B cell (primary cell): ENCODE measurements around the gene NSFL1C. TPM values are rescaled to one million over a fixed set of nuclear protein-coding genes. Genes with fewer than 3 reads are reported as not detected.
A peak's percentile ranks its signal among the peaks of the same experiment; 100 is the strongest.

Experiments used
- ATAC-seq: fragments of 200-7000 bp; cut with Tn5 transposase; one replicate; pipeline ENCODE4 v1.10.0; 2021; ENCODE audit warnings: low read depth, mild to moderate bottlenecking, moderate number of reproducible peaks, moderate library complexity
- CTCF ChIA-PET: fragments of 350-600 bp; sonication (Branson Sonifier 250); formaldehyde crosslinking; loops from one replicate; lab custom pipeline; 2021; ENCODE audit warnings: antibody characterized with exemption, inconsistent platforms; lab: Charles Lee
- POLR2A ChIA-PET: fragments of 350-600 bp; sonication (Branson Sonifier 250); formaldehyde crosslinking; loops from one replicate; lab custom pipeline; 2021; ENCODE audit warnings: antibody characterized with exemption; lab: Charles Lee
- DNase-seq: peaks from one replicate; pipeline ENCODE4 v3.0.0; 2013
- H2AFZ ChIP-seq: 2 replicates; pipeline ENCODE4 v1.6.1; 2012; ENCODE audit warnings: mild to moderate bottlenecking, low read depth, low read length; ENCODE audit not compliant: insufficient read depth, poor library complexity, severe bottlenecking
- H3K27ac ChIP-seq, 2 donors: 1 replicate in 1 of 2; 2 replicates in 1 of 2; pipeline ENCODE4 v1.5.1; 2012 to 2013; ENCODE audit warnings: low read length in 2 of 2, mild to moderate bottlenecking in 2 of 2, moderate library complexity in 1 of 2
- H3K27me3 ChIP-seq, 4 experiments: fragments of 200-600 bp in 1 of 4; sonication (generic) in 1 of 4; replicated peaks in 1 of 4; 1 replicate in 2 of 4; 2 replicates in 2 of 4; pipeline versions ENCODE4 v1.6.1 to v1.7.0; 2013 to 2016; ENCODE audit warnings: low read length in 3 of 4, mild to moderate bottlenecking in 2 of 4, mixed read lengths in 1 of 4, moderate library complexity in 1 of 4; ENCODE audit not compliant: insufficient read depth in 4 of 4, control insufficient read depth in 3 of 4; ENCODE audit errors: control extremely low read depth in 1 of 4
- H3K36me3 ChIP-seq, 2 experiments: replicated peaks in 1 of 2; 1 replicate in 1 of 2; 2 replicates in 1 of 2; pipeline versions ENCODE4 v1.6.1 to v1.7.1; 2013; ENCODE audit warnings: low read length in 1 of 2; ENCODE audit not compliant: insufficient read depth in 2 of 2, control insufficient read depth in 1 of 2; ENCODE audit errors: control extremely low read depth in 1 of 2, extremely low read depth in 1 of 2
- H3K4me1 ChIP-seq, 2 donors: fragments of 200-600 bp in 1 of 2; sonication (generic) in 1 of 2; 1 replicate in 1 of 2; 2 replicates in 1 of 2; pipeline versions ENCODE4 v1.5.1 to v1.6.1; 2013 to 2017; ENCODE audit warnings: low read length in 2 of 2; ENCODE audit not compliant: control insufficient read depth in 2 of 2, insufficient read depth in 2 of 2
- H3K4me2 ChIP-seq: replicated peaks from 2 replicates; pipeline ENCODE3; 2012; ENCODE audit warnings: mild to moderate bottlenecking, low read depth, low read length; ENCODE audit not compliant: poor library complexity, severe bottlenecking
- H3K4me3 ChIP-seq, 5 experiments: fragments of 200-600 bp in 1 of 5; sonication (generic) in 1 of 5; 1 replicate in 3 of 5; 2 replicates in 2 of 5; pipeline versions ENCODE4 v1.5.1 to v1.7.0; 2011 to 2016; ENCODE audit warnings: low read length in 4 of 5, mild to moderate bottlenecking in 4 of 5, low read depth in 2 of 5, control low read depth in 1 of 5, moderate library complexity in 1 of 5; ENCODE audit not compliant: insufficient read depth in 1 of 5; ENCODE audit errors: control extremely low read depth in 1 of 5, extremely low read depth in 1 of 5
- H3K79me2 ChIP-seq: fragments of 200-600 bp; sonication (generic); one replicate; pipeline ENCODE4 v1.6.0; 2016; ENCODE audit warnings: low read length; ENCODE audit not compliant: control insufficient read depth, insufficient read depth
- H3K9ac ChIP-seq: fragments of 200-600 bp; sonication (generic); 2 replicates; pipeline ENCODE4 v1.6.1; 2017; ENCODE audit warnings: mild to moderate bottlenecking, low read length, moderate library complexity
- H3K9me3 ChIP-seq, 3 donors: one replicate each; pipeline versions ENCODE4 v1.6.1 to v1.7.1; 2013; ENCODE audit warnings: low read length in 2 of 3; ENCODE audit not compliant: control insufficient read depth in 2 of 3, insufficient read depth in 1 of 3; ENCODE audit errors: control extremely low read depth in 1 of 3
- H4K20me1 ChIP-seq: 2 replicates; pipeline ENCODE4 v1.6.0; 2012; ENCODE audit warnings: mild to moderate bottlenecking, low read length; ENCODE audit not compliant: insufficient read depth, control insufficient read depth, poor library complexity, severe bottlenecking
- H3K27ac Mint-ChIP-seq: one replicate; pipeline ENCODE4 v1.8.0; 2021; ENCODE audit warnings: mixed read lengths
- H3K27me3 Mint-ChIP-seq: one replicate; pipeline ENCODE4 v1.8.0; 2021; ENCODE audit warnings: mixed read lengths
- H3K4me1 Mint-ChIP-seq: one replicate; pipeline ENCODE4 v1.8.0; 2021; ENCODE audit warnings: mixed read lengths
- H3K4me3 Mint-ChIP-seq: one replicate; pipeline ENCODE4 v1.8.0; 2021; ENCODE audit warnings: mixed read lengths
- H3K9me3 Mint-ChIP-seq: one replicate; pipeline ENCODE4 v1.8.0; 2022; ENCODE audit warnings: mixed read lengths; ENCODE audit not compliant: insufficient read depth
- EZH2 ChIP-seq: IDR thresholded peaks from 2 replicates; pipeline ENCODE4 v1.6.1; 2012; ENCODE audit warnings: borderline replicate concordance, low read depth, mild to moderate bottlenecking, moderate library complexity, low read length; ENCODE audit not compliant: insufficient read depth, poor library complexity, severe bottlenecking
- WGBS: methylation state at CpG from one replicate; pipeline ENCODE4 v1.1.5; 2013; ENCODE audit warnings: missing lambda C conversion rate; ENCODE audit not compliant: insufficient coverage; 5-methylcytosine and 5-hydroxymethylcytosine counted together
- intact Hi-C: fragments of 100-400 bp; cut with micrococcal nuclease; formaldehyde crosslinking; loops from one replicate; pipeline ENCODE4 v1.10.0; 2022
- polyA plus RNA-seq: library from polyadenylated mRNA; depleted of rRNA; stranded (reverse); fragments of >200 nt; gene quantifications from 2 replicates; pipeline ENCODE4 v1.2.3, GENCODE V29; 2012
- total RNA-seq, 2 donors: library from RNA; stranded (reverse); fragments of 120-200 nt in 1 of 2; gene quantifications; 1 replicate in 1 of 2; 2 replicates in 1 of 2; pipeline versions ENCODE4 v1.2.3 to v1.2.4, GENCODE V29; 2013 to 2022
- TF ChIP-seq, protein P1 (sequence below): fragments of 200-600 bp; IDR thresholded peaks from one replicate; pipeline ENCODE4 v1.8.0; 2022; ENCODE audit warnings: antibody characterized with exemption, mild to moderate bottlenecking

Gene NSFL1C
- total and polyA plus RNA-seq, 2 donors (not counting 1 experiment from before 2014, with no cell fraction given): 24.1 to 80.3 TPM

DNA sequence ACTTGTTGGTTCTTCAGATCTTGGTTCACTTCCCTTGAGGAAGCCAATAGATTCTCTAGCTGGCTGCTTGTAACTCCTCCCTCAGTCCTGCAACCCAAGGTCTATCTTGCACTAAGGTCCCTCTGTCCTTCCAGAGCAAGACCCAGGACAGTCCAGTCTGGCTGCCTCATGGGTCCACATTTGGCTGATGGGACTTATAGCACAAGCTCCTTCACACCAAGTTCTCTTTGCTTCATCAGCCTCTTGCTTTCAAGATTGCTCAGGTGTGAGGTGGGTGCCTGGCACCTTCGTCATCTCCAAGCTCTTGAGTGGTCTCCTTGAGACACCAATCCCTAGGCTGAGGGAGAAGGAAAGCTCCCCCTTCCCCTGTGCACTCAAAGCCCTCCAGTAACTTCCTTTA lies 28.3 kb downstream of the NSFL1C start:
- TF ChIP-seq, protein P1, sequence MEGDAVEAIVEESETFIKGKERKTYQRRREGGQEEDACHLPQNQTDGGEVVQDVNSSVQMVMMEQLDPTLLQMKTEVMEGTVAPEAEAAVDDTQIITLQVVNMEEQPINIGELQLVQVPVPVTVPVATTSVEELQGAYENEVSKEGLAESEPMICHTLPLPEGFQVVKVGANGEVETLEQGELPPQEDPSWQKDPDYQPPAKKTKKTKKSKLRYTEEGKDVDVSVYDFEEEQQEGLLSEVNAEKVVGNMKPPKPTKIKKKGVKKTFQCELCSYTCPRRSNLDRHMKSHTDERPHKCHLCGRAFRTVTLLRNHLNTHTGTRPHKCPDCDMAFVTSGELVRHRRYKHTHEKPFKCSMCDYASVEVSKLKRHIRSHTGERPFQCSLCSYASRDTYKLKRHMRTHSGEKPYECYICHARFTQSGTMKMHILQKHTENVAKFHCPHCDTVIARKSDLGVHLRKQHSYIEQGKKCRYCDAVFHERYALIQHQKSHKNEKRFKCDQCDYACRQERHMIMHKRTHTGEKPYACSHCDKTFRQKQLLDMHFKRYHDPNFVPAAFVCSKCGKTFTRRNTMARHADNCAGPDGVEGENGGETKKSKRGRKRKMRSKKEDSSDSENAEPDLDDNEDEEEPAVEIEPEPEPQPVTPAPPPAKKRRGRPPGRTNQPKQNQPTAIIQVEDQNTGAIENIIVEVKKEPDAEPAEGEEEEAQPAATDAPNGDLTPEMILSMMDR: no peak
- no peak for TF ChIP-seq EZH2
- Mint-ChIP-seq H3K9me3 (no peaks in the 10 kb centered on the region), H3K27me3 (no peaks in the 10 kb centered on the region), H3K4me3 (no peak overlapping the region), H3K4me1 (peaks cover 31% of the 10 kb centered on the region), H3K27ac (no peak overlapping the region)
- H3K4me3 ChIP-seq: no peak overlapping the region
- no peaks in the 10 kb centered on the region for H3K79me2 ChIP-seq
- peaks cover 20 to 23% of the 10 kb centered on the region in 2 donors for H3K4me1 ChIP-seq
- no CpG with 5 or more reads among the region's 1 CpG for WGBS
- no peak overlapping the region for H3K27ac ChIP-seq
- no peaks in the 10 kb centered on the region for H4K20me1 ChIP-seq
- no peaks in the 10 kb centered on the region for H3K9me3 ChIP-seq
- no peak for DNase-seq
- intact Hi-C loops: loop anchor here (5.0 kb wide), 1 partner anchor 61 kb away; no protein-coding TSS in a partner anchor
- no peak overlapping the region for H3K4me2 ChIP-seq
- no peak overlapping the region for H3K9ac ChIP-seq
- CTCF ChIA-PET: interaction anchor here (0.7 to 7.2 kb wide), 24 partner anchors 10 to 330 kb away, joined by 3 to 74 read pairs (median 6); partner anchors contain the start of genes FKBP1A and NSFL1C
- POLR2A ChIA-PET: no interaction called here
- no peaks in the 10 kb centered on the region for H3K27me3 ChIP-seq
- no peak overlapping the region for H2AFZ ChIP-seq
- no peak for ATAC-seq
- peaks cover 0 to 25% of the 10 kb centered on the region in 2 experiments for H3K36me3 ChIP-seq

DNA sequence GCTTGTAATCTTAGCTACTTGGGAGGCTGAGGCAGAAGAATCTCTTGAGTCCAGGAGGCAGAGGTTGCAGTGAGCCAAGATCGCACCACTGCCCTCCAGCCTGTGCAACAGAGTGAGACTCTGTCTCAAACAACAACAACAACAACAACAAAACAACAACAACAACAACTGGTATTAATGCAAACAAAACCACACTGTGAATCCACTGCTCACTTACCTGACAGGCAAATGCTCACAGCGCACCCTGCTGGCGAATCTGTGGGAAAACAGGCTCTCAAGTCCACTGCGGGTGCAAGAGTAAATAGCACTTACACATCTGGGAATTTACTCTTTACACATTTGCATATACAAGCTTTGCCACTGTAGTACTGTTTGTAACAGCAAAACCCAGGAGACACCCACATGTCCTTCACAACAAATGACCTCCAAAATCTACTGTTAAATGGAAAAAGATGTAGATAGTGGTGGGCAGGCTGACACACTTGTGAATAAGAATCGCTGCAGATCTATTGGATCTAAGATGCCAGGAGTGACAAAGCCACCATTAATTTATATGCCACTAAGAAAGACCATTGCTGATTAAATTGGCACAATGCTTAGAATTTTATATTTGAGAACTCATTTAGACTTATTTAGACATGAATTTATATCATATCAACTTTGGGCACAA lies 29.3 kb downstream of the NSFL1C start:
- 24% methylated on average over 4 of the region's 5 CpGs for WGBS
- TF ChIP-seq, protein P1: peak; percentile 89
- TF ChIP-seq EZH2: no peak
- Histone ChIP-seq H3K27me3 (no peaks in the 10 kb centered on the region), H4K20me1 (no peaks in the 10 kb centered on the region), H3K9me3 (no peaks in the 10 kb centered on the region), H3K79me2 (no peaks in the 10 kb centered on the region), H2AFZ (no peak overlapping the region), H3K36me3 (peaks cover 0 to 17% of the 10 kb centered on the region in 2 experiments), H3K4me2 (no peak overlapping the region), H3K27ac (no peak overlapping the region), H3K4me3 (no peak overlapping the region), H3K9ac (no peak overlapping the region), H3K4me1 (peaks cover 20 to 23% of the 10 kb centered on the region in 2 donors)
- peak; percentile 83 for DNase-seq
- no peaks in the 10 kb centered on the region for H3K9me3 Mint-ChIP-seq
- intact Hi-C loops: loop anchor here (1.0 to 5.0 kb wide), 5 partner anchors 29 to 124 kb away; partner anchors contain the start of gene NSFL1C
- H3K4me3 Mint-ChIP-seq: no peak overlapping the region
- peak; percentile 51 for ATAC-seq
- POLR2A ChIA-PET: interaction anchor here (1.3 kb wide), 1 partner anchor 44 kb away, joined by 4 read pairs; the partner anchor contains the start of gene FKBP1A
- H3K27ac Mint-ChIP-seq: peak overlapping the region; percentile 50
- peaks cover 3% of the 10 kb centered on the region for H3K27me3 Mint-ChIP-seq
- CTCF ChIA-PET: interaction anchor here (0.6 to 7.2 kb wide), 34 partner anchors 8 to 329 kb away, joined by 3 to 74 read pairs (median 4); partner anchors contain the start of genes FKBP1A, NSFL1C, SDCBP2 and SNPH
- H3K4me1 Mint-ChIP-seq: peaks cover 35% of the 10 kb centered on the region
